Right lobe of liver (tissue), 6 donors: Measurements from ENCODE around the gene GRK1. TPM values are rescaled to one million over a fixed set of nuclear protein-coding genes. Genes with fewer than 3 reads are reported as not detected.
A peak's percentile ranks its signal among the peaks of the same experiment; 100 is the strongest.

Source experiments
- ATAC-seq, 4 donors: fragments of 200-7000 bp; cut with Tn5 transposase; one replicate each; pipeline ENCODE4 v1.9.1; 2020; ENCODE audit warnings: mild to moderate bottlenecking in 4 of 4, moderate library complexity in 4 of 4
- DNase-seq, 3 donors: peaks; one replicate each; pipeline ENCODE4 v3.0.0-alpha.2; 2020
- H3K27ac ChIP-seq, 3 donors: fragments of 200-600 bp; one replicate each; pipeline ENCODE4 v1.8.0; 2022
- H3K27me3 ChIP-seq, 2 donors: fragments of 200-600 bp; one replicate each; pipeline ENCODE4 v1.8.0; 2022
- H3K36me3 ChIP-seq, 4 donors: fragments of 200-600 bp; sonication (generic) in 1 of 4; one replicate each; pipeline versions ENCODE4 v1.5.1 to v1.8.0; 2017 to 2022; ENCODE audit warnings: control low read depth in 1 of 4
- H3K4me1 ChIP-seq, 4 donors: fragments of 200-600 bp; sonication (generic) in 1 of 4; one replicate each; pipeline versions ENCODE4 v1.5.1 to v1.8.0; 2017 to 2022; ENCODE audit warnings: control low read depth in 1 of 4
- H3K4me3 ChIP-seq, 3 donors: fragments of 200-600 bp; one replicate each; pipeline ENCODE4 v1.8.0; 2022
- H3K9me3 ChIP-seq, 4 donors: fragments of 200-600 bp; sonication (generic) in 1 of 4; one replicate each; pipeline versions ENCODE4 v1.5.1 to v1.8.0; 2017 to 2022; ENCODE audit warnings: control low read depth in 1 of 4
- CTCF ChIP-seq, 4 donors: fragments of 200-600 bp in 3 of 4; fragments of 450-650 bp in 1 of 4; IDR thresholded peaks; one replicate each; pipeline versions ENCODE4 v1.5.1 to v1.8.0; 2016 to 2022; ENCODE audit warnings: antibody characterized with exemption in 4 of 4, mild to moderate bottlenecking in 2 of 4
- POLR2A ChIP-seq: fragments of 450-650 bp; IDR thresholded peaks from one replicate; pipeline ENCODE4 v1.6.1; 2017; ENCODE audit warnings: antibody characterized with exemption, mild to moderate bottlenecking
- WGBS: methylation state at CpG from one replicate; pipeline ENCODE4 v1.1.6; 2018; ENCODE audit warnings: low coverage, low lambda C conversion rate; ENCODE audit not compliant: insufficient coverage; ENCODE audit errors: missing lambda C conversion rate; 5-methylcytosine and 5-hydroxymethylcytosine counted together
- intact Hi-C, 2 donors: fragments of 100-400 bp; cut with DNase I; formaldehyde crosslinking; loops; one replicate each; pipeline versions ENCODE4 v1.11.2 to v1.14.1; 2022
- total RNA-seq, 6 experiments: library from RNA; depleted of rRNA in 2 of 6; stranded (reverse); fragments of >200 nt in 2 of 6; fragmentation: NEBNext Ultra II Directional in 3 of 6; extraction: Animal tissue kit (Norgen Biotek cat#: 25700) in 3 of 6; gene quantifications; one replicate each; pipeline versions ENCODE4 v1.1.0 to v1.2.4, GENCODE V29; 2016 to 2023
- donor health status: DM: no; HTN: yes; CAD: no.
- donor health status: DM: no; HTN: no; CAD: no.
- donor health status: DM: no; HTN: no; CAD: no.
- donor health status: DM: no; HTN: yes; CAD: no.
- donor health status: DM: no; HTN: yes; CAD: no.

GRK1 gene
- total RNA-seq, 6 experiments from 2014 or later = not detected

- intact Hi-C loops = no loop called here
- 84% methylated on average over 20 of the region's 54 CpGs for WGBS
- H3K36me3 ChIP-seq = no peaks in the 10 kb centered on the region
- H3K9me3 ChIP-seq = no peaks in the 10 kb centered on the region
- TF ChIP-seq CTCF (IDR thresholded peaks at IDR 0.05) = no peak
- no peak for TF ChIP-seq POLR2A
- no peaks in the 10 kb centered on the region for H3K27me3 ChIP-seq
- no peaks in the 10 kb centered on the region for H3K4me1 ChIP-seq
- peak in 2 of 3 donors; percentile 31 to 43 for DNase-seq
- no peak overlapping the region for H3K27ac ChIP-seq
- ATAC-seq = no peak
- H3K4me3 ChIP-seq = no peak overlapping the region
Measured at GRCh38 chr13:113671066-113672001, 4.3 kb downstream of the GRK1 start.

- Histone ChIP-seq H3K36me3 (no peaks in the 10 kb centered on the region), H3K4me1 (no peaks in the 10 kb centered on the region), H3K27me3 (no peaks in the 10 kb centered on the region), H3K4me3 (no peak overlapping the region), H3K9me3 (no peaks in the 10 kb centered on the region), H3K27ac (no peak overlapping the region)
- DNase-seq (peak in 2 of 3 donors; percentile 39 to 41), ATAC-seq (peak in 1 of 4 donors; percentile 35)
- 77% methylated on average over 17 of the region's 18 CpGs for WGBS
- TF ChIP-seq CTCF (IDR thresholded peaks at IDR 0.05) = no peak
- TF ChIP-seq POLR2A = no peak
- intact Hi-C loops = no loop called here
Measured at GRCh38 chr13:113672002-113672651, 5.1 kb downstream of the GRK1 start.

- 37% methylated on average over 3 of the region's 11 CpGs for WGBS
- no peak for DNase-seq
Measured at GRCh38 chr13:113722921-113723320, 55.9 kb downstream of the GRK1 start.

More at GRCh38 chr13:113722921-113723320, 55.9 kb downstream of the GRK1 start:
- H3K27ac ChIP-seq = no peak overlapping the region
- H3K9me3 ChIP-seq = no peaks in the 10 kb centered on the region
- H3K27me3 ChIP-seq = no peaks in the 10 kb centered on the region
- no peak overlapping the region for H3K4me3 ChIP-seq
- peak in 1 of 4 donors; percentile 35 for ATAC-seq
- no peaks in the 10 kb centered on the region for H3K4me1 ChIP-seq
- intact Hi-C loops = no loop called here
- no peaks in the 10 kb centered on the region for H3K36me3 ChIP-seq
- TF ChIP-seq CTCF (IDR thresholded peaks at IDR 0.05) = no peak
- no peak for TF ChIP-seq POLR2A
